Measurements from ENCODE around the gene IPCEF1. TPM values are rescaled to one million over a fixed set of nuclear protein-coding genes. Genes with fewer than 3 reads are reported as not detected.

Gene IPCEF1
- polyA plus RNA-seq, 3 donors, result 14.7 to 29.7 (median 16.5) TPM

DNA sequence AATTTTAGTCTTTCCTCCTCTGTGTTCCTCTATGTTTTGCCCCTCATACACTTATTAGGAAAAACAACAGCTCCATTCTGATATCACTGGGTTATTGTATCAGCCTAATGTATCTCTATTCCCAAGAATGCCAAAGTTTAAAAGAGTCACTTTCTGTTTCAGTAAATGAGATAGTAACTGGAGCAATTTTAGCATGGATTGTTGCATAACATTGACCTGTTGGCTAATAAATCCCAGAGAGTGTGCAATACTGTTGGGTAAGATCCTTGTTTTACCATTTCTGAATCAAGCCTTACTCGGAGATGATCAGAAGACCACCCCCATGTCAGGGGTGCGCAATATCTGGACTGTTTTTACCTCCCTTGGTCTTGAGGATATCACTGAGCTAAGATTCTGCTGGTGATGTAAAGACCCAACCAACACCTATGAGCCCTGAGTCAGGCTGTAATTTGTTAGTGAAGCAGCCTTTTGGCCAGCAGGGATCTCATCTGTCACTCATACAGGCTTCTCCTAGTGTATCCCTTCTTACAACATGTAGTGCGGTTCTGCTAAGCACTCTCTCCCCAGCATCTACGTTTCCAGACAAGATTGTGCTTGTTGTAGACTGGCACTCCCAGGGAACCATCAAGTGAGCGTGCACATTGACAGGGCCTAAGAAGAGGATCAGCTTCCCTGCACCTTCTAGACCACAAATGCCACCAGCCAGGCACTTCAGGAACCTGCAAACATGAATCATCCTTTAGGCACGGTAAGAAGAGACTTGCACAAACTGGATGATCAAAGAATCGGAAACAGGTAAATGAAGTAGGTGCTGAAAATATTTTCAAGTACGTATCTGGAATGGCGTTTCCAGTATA, 11.5 kb upstream of the IPCEF1 start:
- TF ChIP-seq, protein P1, sequence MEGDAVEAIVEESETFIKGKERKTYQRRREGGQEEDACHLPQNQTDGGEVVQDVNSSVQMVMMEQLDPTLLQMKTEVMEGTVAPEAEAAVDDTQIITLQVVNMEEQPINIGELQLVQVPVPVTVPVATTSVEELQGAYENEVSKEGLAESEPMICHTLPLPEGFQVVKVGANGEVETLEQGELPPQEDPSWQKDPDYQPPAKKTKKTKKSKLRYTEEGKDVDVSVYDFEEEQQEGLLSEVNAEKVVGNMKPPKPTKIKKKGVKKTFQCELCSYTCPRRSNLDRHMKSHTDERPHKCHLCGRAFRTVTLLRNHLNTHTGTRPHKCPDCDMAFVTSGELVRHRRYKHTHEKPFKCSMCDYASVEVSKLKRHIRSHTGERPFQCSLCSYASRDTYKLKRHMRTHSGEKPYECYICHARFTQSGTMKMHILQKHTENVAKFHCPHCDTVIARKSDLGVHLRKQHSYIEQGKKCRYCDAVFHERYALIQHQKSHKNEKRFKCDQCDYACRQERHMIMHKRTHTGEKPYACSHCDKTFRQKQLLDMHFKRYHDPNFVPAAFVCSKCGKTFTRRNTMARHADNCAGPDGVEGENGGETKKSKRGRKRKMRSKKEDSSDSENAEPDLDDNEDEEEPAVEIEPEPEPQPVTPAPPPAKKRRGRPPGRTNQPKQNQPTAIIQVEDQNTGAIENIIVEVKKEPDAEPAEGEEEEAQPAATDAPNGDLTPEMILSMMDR (IDR thresholded peaks at IDR 0.05), result no peak
- Histone ChIP-seq H3K4me1 (ENCODE audit: control insufficient read depth in 1 of 2, insufficient read depth in 2 of 2, low read length in 2 of 2) (peaks cover 37 to 49% of the 10 kb centered on the region in 2 donors), H3K9me3 (replicated peaks in 1 of 2; ENCODE audit: control insufficient read depth in 1 of 2, insufficient read depth in 1 of 2, low read length in 2 of 2) (no peaks in the 10 kb centered on the region), H3K27ac (ENCODE audit: low read depth in 1 of 2, low read length in 2 of 2) (peak overlapping the region; percentile 44 to 76), H3K79me2 (ENCODE audit: insufficient read depth, low read length) (peaks cover 5% of the 10 kb centered on the region), H3K27me3 (ENCODE audit: control insufficient read depth in 2 of 2, insufficient read depth in 2 of 2, low read length in 2 of 2) (no peaks in the 10 kb centered on the region), H2AFZ (ENCODE audit: insufficient read depth, low read depth, low read length, poor library complexity, severe bottlenecking) (no peak overlapping the region), H3K4me3 (replicated peaks in 1 of 3; ENCODE audit: low read depth in 2 of 3, low read length in 3 of 3) (peak overlapping the region in 1 of 3 experiments; percentile 54), H3K36me3 (replicated peaks in 1 of 2; ENCODE audit: control insufficient read depth in 1 of 2, insufficient read depth in 2 of 2, low read length in 2 of 2) (no peaks in the 10 kb centered on the region), H3K9ac (ENCODE audit: insufficient read depth, low read length, poor library complexity, severe bottlenecking) (no peak overlapping the region), H4K20me1 (ENCODE audit: insufficient read depth, low read length) (no peaks in the 10 kb centered on the region), H3K4me2 (replicated peaks; ENCODE audit: extremely low read depth, low read length, poor library complexity, severe bottlenecking) (peak overlapping the region; percentile 65)
- Mint-ChIP-seq H3K4me1 (peaks cover 53% of the 10 kb centered on the region), H3K27me3 (ENCODE audit: low read depth in 3 of 3) (no peaks in the 10 kb centered on the region), H3K9me3 (no peaks in the 10 kb centered on the region), H3K36me3 (no peaks in the 10 kb centered on the region), H3K27ac (peak overlapping the region; percentile 88 to 95 (median 94)), H3K4me3 (peak overlapping the region; percentile 56 to 84)
- WGBS (ENCODE audit: insufficient coverage), result 45% methylated on average over 3 of the region's 9 CpGs
- intact Hi-C loops (cut with micrococcal nuclease), result loop anchor here in 1 of 2 donors (5.0 kb wide), 1 partner anchor 66 kb away; no protein-coding TSS in a partner anchor
- DNase-seq, result peak in 2 of 3 donors; percentile 64 to 73

DNA sequence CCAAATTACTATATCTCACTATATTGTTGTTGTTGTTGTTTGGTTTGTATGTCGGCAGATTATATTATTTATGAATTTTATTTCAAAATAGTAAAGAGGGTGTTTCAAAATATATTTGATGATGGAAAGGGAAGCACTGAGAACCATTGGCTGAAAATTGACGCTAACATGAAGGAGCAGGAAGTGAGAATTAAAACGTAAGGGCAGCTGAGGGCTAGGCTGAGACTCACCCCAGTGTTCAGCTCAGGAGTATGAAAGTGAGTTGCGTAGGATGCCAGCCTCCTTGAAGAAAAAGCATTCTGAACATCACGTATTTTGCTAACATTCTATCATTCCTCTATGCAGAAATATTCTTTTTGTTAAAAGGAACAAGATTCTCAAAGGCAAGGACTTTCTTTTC, 10.7 kb upstream of the IPCEF1 start:
- no peak overlapping the region for H2AFZ ChIP-seq (ENCODE audit: insufficient read depth, low read depth, low read length, poor library complexity, severe bottlenecking)
- intact Hi-C loops (cut with micrococcal nuclease), result loop anchor here in 1 of 2 donors (5.0 kb wide), 1 partner anchor 65 kb away; no protein-coding TSS in a partner anchor
- Mint-ChIP-seq H3K27ac (peak overlapping the region; percentile 88 to 95 (median 94)), H3K4me3 (peak overlapping the region; percentile 56 to 84), H3K36me3 (no peaks in the 10 kb centered on the region), H3K4me1 (peaks cover 56% of the 10 kb centered on the region), H3K27me3 (ENCODE audit: low read depth in 3 of 3) (no peaks in the 10 kb centered on the region), H3K9me3 (no peaks in the 10 kb centered on the region)
- no peaks in the 10 kb centered on the region for H3K9me3 ChIP-seq (replicated peaks in 1 of 2; ENCODE audit: control insufficient read depth in 1 of 2, insufficient read depth in 1 of 2, low read length in 2 of 2)
- TF ChIP-seq, protein P1 (IDR thresholded peaks at IDR 0.05), result no peak
- H3K27me3 ChIP-seq (ENCODE audit: control insufficient read depth in 2 of 2, insufficient read depth in 2 of 2, low read length in 2 of 2), result no peaks in the 10 kb centered on the region
- no peak overlapping the region for H3K9ac ChIP-seq (ENCODE audit: insufficient read depth, low read length, poor library complexity, severe bottlenecking)
- 17% methylated on average over 1 of the region's 5 CpGs for WGBS (ENCODE audit: insufficient coverage)
- DNase-seq, result peak in 2 of 3 donors; percentile 58 to 59
- H3K27ac ChIP-seq (ENCODE audit: low read depth in 1 of 2, low read length in 2 of 2), result peak overlapping the region; percentile 32 to 76
- H3K79me2 ChIP-seq (ENCODE audit: insufficient read depth, low read length), result peaks cover 5% of the 10 kb centered on the region
- peak overlapping the region in 1 of 3 experiments; percentile 54 for H3K4me3 ChIP-seq (replicated peaks in 1 of 3; ENCODE audit: low read depth in 2 of 3, low read length in 3 of 3)
- no peaks in the 10 kb centered on the region for H4K20me1 ChIP-seq (ENCODE audit: insufficient read depth, low read length)
- H3K36me3 ChIP-seq (replicated peaks in 1 of 2; ENCODE audit: control insufficient read depth in 1 of 2, insufficient read depth in 2 of 2, low read length in 2 of 2), result no peaks in the 10 kb centered on the region
- peak overlapping the region; percentile 65 for H3K4me2 ChIP-seq (replicated peaks; ENCODE audit: extremely low read depth, low read length, poor library complexity, severe bottlenecking)
- peaks cover 36 to 49% of the 10 kb centered on the region in 2 donors for H3K4me1 ChIP-seq (ENCODE audit: control insufficient read depth in 1 of 2, insufficient read depth in 2 of 2, low read length in 2 of 2)

All from CD14-positive monocyte (primary cell).